Fibroblast of villous mesenchyme (primary cell): ENCODE data around the gene CNGA2. TPM values are rescaled to one million over a fixed set of nuclear protein-coding genes. Genes with fewer than 3 reads are reported as not detected.

ENCODE experiments used
- DNase-seq: peaks from one replicate; pipeline ENCODE4 v3.0.0-alpha.2; 2010; ENCODE audit warnings: low read depth
- H3K4me3 ChIP-seq: 2 replicates; pipeline ENCODE4 v1.5.1; 2011; ENCODE audit warnings: low read depth, mild to moderate bottlenecking, low read length
- total RNA-seq: library from RNA; depleted of rRNA; stranded (reverse); fragments of >200 nt; gene quantifications from 2 replicates; pipeline ENCODE4 v1.2.3, GENCODE V29; 2012
- TF ChIP-seq, protein P1 (sequence below): IDR thresholded peaks from 2 replicates; pipeline ENCODE4 v1.5.1; 2012; ENCODE audit warnings: low read depth, mild to moderate bottlenecking, low read length; ENCODE audit not compliant: insufficient read depth

The CNGA2 gene
- total RNA-seq, 1 donor: not detected

GRCh38 chrX:151722241-151722846, 12.2 kb upstream of the CNGA2 start:
- H3K4me3 ChIP-seq: no peak overlapping the region
- DNase-seq: no peak
- TF ChIP-seq, protein P1, sequence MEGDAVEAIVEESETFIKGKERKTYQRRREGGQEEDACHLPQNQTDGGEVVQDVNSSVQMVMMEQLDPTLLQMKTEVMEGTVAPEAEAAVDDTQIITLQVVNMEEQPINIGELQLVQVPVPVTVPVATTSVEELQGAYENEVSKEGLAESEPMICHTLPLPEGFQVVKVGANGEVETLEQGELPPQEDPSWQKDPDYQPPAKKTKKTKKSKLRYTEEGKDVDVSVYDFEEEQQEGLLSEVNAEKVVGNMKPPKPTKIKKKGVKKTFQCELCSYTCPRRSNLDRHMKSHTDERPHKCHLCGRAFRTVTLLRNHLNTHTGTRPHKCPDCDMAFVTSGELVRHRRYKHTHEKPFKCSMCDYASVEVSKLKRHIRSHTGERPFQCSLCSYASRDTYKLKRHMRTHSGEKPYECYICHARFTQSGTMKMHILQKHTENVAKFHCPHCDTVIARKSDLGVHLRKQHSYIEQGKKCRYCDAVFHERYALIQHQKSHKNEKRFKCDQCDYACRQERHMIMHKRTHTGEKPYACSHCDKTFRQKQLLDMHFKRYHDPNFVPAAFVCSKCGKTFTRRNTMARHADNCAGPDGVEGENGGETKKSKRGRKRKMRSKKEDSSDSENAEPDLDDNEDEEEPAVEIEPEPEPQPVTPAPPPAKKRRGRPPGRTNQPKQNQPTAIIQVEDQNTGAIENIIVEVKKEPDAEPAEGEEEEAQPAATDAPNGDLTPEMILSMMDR: no peak

DNA sequence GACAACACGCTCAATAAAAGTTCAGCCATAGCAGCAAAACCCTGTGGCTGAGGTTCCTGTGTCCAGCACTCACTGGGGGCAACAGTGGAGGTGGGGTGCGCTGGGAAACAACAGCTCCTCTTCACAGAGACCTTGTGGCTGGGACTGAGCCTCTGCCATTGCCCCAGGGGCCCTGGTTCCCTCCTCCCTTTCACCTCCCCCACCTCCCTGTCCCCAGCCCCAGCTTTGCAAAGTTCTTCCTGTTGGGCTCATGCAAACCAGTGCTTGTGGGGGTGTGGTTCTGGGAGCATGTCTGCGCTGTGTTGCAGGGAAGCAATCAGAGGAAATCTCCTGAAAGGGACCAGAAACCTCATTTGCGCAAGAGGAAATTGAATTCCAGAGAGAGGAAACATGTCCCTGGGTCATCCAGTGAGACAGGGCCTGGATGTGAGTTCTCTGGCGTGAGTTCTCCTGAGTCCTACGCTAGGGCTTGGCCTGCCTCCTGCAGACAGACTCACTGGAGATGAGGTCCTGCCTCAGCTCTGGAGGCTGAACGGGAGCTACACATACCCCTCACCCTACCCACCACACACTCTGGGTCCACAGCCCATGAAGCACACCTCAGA, 11.3 kb upstream of the CNGA2 start:
- TF ChIP-seq, protein P1: no peak
- DNase-seq: no peak
- H3K4me3 ChIP-seq: no peak overlapping the region

DNA sequence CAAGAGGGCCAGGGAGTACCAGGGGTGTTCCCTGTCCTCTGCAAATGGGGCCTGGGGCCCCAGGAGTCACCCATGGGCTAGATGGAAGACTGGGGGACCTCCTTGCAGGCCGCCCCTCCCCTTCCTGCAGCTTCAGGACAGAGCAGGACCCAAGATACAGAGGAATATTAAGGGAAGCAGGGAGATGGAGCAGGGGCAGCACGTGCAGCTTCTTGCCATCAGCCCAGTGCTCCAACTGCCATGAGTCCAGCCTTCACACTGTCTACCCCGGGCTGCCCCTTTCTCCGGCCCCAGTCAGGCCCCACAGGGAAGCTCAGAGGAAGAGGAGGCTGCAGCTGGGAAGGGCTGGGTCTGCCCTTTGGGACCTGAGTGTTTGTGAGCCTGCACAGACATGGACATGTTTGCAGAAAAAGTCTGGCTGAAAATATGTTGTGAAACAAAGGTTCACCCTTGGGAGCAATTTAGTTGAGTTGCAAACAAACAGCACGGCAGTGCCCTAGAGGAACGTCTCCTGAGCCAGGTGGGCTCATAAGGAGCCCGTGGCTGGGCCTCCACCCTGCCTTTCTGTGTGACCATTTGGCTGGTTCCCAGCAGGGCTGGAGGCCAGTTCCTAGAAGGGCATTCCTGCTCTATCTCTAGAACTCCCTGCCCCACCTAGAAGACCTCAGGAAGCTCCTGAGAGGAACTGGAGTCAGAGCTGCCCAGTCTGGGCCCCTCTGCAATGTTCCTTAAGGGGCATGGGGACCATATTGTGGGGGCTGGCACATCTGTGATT, 9.8 kb upstream of the CNGA2 start:
- TF ChIP-seq, protein P1: no peak
- H3K4me3 ChIP-seq: no peak overlapping the region
- no peak for DNase-seq

- no peak for DNase-seq
- TF ChIP-seq, protein P1: no peak
- no peak overlapping the region for H3K4me3 ChIP-seq
These were observed 9.3 kb upstream of the CNGA2 start for GRCh38 chrX:151725338-151725614.

GRCh38 chrX:151726751-151727150, 7.8 kb upstream of the CNGA2 start:
- no peak overlapping the region for H3K4me3 ChIP-seq
- no peak for DNase-seq
- TF ChIP-seq, protein P1: no peak

- TF ChIP-seq, protein P1: no peak
These were observed 7.2 kb upstream of the CNGA2 start for GRCh38 chrX:151727346-151727745.

More at GRCh38 chrX:151727346-151727745, 7.2 kb upstream of the CNGA2 start:
- no peak for DNase-seq
- no peak overlapping the region for H3K4me3 ChIP-seq
